Panc1 (cell line): ENCODE data around the gene BRAP.

ENCODE experiments used
- POLR2AphosphoS5 ChIP-seq: IDR thresholded peaks from 2 replicates; pipeline ENCODE4 v1.6.1; 2012; ENCODE audit warnings: mild to moderate bottlenecking, low read depth, low read length, moderate library complexity
- TCF7L2 ChIP-seq: IDR thresholded peaks from 2 replicates; pipeline ENCODE4 v1.6.1; 2011; ENCODE audit warnings: mild to moderate bottlenecking, low read depth, low read length, inconsistent platforms
- TF ChIP-seq, protein P1 (sequence below): fragments of 450-650 bp; IDR thresholded peaks from 2 replicates; pipeline ENCODE4 v1.5.1; 2017; ENCODE audit warnings: mild to moderate bottlenecking
- TF ChIP-seq, protein P2 (sequence below), 2 experiments: IDR thresholded peaks; 2 replicates each; pipeline ENCODE4 v1.6.1; 2011 to 2012; ENCODE audit warnings: low read depth in 2 of 2, control low read depth in 1 of 2, low read length in 1 of 2, mild to moderate bottlenecking in 1 of 2, moderate library complexity in 1 of 2; ENCODE audit not compliant: insufficient read depth in 1 of 2

DNA sequence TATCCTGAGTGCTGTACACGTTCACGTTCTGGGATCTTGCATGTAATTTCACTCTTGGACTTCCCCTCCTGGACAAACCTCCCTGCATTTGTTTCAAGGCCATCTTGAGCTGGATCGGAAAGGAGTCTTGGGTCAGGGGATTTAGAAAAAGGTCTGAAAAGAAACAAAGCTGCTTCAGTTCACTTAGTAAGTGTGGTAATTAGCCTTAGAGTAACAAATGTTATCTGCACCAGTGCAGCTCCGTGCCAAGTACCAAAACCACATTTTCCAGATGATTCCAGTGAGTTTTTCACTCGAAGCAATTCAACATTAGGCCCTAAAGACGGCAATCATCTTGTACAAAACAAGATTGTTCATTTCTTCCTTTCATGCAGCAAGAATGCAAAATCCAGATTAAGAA is 47.2 kb downstream of the BRAP start:
- TF ChIP-seq, protein P1, sequence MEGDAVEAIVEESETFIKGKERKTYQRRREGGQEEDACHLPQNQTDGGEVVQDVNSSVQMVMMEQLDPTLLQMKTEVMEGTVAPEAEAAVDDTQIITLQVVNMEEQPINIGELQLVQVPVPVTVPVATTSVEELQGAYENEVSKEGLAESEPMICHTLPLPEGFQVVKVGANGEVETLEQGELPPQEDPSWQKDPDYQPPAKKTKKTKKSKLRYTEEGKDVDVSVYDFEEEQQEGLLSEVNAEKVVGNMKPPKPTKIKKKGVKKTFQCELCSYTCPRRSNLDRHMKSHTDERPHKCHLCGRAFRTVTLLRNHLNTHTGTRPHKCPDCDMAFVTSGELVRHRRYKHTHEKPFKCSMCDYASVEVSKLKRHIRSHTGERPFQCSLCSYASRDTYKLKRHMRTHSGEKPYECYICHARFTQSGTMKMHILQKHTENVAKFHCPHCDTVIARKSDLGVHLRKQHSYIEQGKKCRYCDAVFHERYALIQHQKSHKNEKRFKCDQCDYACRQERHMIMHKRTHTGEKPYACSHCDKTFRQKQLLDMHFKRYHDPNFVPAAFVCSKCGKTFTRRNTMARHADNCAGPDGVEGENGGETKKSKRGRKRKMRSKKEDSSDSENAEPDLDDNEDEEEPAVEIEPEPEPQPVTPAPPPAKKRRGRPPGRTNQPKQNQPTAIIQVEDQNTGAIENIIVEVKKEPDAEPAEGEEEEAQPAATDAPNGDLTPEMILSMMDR, result no peak
- TF ChIP-seq POLR2AphosphoS5 (no peak), TCF7L2 (no peak)
- TF ChIP-seq, protein P2, sequence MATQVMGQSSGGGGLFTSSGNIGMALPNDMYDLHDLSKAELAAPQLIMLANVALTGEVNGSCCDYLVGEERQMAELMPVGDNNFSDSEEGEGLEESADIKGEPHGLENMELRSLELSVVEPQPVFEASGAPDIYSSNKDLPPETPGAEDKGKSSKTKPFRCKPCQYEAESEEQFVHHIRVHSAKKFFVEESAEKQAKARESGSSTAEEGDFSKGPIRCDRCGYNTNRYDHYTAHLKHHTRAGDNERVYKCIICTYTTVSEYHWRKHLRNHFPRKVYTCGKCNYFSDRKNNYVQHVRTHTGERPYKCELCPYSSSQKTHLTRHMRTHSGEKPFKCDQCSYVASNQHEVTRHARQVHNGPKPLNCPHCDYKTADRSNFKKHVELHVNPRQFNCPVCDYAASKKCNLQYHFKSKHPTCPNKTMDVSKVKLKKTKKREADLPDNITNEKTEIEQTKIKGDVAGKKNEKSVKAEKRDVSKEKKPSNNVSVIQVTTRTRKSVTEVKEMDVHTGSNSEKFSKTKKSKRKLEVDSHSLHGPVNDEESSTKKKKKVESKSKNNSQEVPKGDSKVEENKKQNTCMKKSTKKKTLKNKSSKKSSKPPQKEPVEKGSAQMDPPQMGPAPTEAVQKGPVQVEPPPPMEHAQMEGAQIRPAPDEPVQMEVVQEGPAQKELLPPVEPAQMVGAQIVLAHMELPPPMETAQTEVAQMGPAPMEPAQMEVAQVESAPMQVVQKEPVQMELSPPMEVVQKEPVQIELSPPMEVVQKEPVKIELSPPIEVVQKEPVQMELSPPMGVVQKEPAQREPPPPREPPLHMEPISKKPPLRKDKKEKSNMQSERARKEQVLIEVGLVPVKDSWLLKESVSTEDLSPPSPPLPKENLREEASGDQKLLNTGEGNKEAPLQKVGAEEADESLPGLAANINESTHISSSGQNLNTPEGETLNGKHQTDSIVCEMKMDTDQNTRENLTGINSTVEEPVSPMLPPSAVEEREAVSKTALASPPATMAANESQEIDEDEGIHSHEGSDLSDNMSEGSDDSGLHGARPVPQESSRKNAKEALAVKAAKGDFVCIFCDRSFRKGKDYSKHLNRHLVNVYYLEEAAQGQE (IDR thresholded peaks at IDR 0.05; ENCODE audit: insufficient read depth in 1 of 2, low read depth in 2 of 2, low read length in 1 of 2), result no peak
